DMS 273 (cell line): ENCODE data around the gene ZBTB40.

ENCODE experiments used
- DNase-seq: peaks from one replicate; lab custom pipeline; 2025; ENCODE audit not compliant: unreplicated experiment; lab: John Stamatoyannopoulos, UW

The ZBTB40 gene

DNA sequence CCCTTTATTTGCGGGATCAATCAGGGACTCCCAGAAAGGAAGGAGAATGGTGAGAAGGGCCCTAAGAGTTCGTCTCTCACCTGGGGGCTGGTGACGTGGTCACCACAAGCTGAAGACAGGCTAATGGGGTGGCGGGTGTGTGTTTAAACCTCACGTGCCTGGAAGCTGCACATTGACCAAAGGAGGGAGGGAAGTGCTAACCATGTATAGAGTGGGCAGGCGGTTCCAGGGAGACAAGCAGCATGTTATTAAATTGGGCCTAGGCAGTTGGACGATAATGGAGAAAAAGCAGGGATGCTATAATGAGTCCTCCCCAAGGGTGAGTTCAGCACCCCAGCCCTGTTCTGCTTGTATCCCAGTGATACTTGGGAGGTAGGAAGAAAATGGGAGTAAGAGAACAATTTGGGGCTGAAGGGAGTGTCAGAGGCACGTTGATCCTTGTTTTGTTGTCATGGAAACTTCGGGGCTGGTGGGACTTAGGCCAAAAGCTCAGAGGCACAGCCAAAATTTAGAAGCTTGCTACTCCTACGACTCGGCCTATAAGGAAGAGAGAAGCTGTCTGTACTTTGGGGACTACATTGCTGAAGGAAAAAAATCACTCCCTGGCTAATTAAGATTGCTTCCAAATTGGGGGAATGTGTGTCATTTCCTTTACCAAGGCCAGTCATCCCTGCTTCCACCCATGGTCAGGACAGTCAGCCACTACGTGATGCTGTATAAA lies 78.4 kb downstream of the ZBTB40 start:
- DNase-seq: no peak

DNA sequence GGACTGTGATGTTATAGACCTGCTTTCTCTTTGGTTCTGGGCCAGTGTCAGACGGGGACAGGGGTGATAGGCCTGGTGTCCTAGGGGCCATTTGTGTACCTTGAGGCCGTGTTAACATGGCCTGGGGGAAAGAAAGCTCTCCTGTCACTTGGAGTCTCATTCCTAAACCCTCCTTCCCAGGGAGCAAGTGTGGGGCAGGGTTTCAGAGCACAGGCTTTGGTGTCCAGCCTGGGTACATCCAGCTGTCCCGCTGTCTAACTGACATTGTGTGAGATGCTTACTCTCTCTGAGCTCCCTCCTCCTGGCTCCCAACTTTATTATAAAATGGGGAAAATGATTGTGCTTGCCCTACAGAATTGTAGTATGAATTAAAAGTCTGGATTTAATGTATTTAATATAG lies 79.1 kb downstream of the ZBTB40 start:
- no peak for DNase-seq

DNA sequence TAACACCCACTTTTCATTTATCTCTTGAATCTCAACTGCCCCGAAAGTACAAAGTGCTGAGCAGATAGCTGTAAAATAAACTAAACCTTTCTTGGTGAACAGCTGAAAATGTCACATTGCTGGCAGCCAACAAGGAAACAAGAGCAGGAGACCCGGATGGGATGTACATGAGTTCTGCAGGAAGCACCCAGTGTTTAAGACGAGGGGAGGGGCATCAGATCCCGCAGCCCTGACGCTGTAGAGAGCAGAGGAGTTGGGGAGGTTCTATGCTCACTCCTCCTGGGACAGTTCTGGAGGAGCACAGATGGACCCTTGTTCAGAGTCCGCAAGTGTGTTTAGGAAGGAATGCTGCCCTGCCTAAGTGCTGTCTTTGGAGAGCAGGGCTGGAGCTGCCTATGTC lies 79.6 kb downstream of the ZBTB40 start:
- no peak for DNase-seq

DNA sequence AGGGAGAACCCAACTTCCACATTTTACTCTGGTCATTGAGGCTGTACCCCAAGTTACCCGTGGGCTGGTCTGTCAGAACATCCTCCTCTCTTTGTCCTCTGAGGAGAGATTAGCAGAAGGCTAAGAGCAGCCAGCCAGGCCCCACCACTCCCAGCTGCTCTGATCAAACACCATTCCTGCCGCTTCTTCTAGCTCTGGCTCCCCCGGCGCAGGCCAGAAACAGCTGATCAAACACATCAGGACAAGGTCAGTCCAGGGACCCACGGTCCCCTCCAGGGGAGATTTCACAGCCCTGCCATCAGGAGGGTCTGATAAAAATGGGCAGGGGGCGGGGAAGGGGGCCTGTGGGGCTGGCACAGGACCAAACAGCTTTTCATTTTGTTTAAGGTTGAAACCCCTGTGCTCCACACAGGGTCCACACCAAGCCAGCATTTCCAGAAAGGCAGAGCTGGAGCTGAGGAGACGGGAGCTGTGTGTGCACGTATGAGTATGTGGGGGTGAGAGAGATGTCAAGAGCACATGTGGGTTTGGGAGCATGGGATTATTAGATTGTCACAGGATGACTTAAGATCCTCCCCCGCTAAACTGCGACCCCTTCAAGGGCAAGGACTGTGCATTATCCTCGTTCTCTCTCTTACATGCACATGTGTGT lies 81.7 kb downstream of the ZBTB40 start:
- DNase-seq: no peak

DNA sequence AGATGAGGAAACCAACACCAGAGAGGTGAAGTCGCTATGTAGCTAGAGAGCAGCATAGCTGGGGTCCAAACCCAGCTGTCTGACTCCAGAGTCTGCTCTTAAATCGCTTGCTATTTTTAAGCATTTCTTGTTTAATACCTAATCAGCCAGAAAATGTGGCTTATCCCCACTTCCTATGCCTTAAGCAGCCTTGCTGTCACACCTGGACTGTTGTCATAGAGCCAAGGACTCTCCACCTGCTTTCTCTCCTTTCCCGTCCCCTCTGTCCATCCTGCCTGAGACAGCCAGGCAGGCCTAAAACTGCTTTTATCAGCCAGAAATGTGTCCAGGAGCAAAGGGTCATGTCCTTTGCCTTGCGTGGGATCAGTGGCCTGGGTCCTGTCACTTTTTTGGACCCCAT lies 83.3 kb downstream of the ZBTB40 start:
- DNase-seq: no peak

DNA sequence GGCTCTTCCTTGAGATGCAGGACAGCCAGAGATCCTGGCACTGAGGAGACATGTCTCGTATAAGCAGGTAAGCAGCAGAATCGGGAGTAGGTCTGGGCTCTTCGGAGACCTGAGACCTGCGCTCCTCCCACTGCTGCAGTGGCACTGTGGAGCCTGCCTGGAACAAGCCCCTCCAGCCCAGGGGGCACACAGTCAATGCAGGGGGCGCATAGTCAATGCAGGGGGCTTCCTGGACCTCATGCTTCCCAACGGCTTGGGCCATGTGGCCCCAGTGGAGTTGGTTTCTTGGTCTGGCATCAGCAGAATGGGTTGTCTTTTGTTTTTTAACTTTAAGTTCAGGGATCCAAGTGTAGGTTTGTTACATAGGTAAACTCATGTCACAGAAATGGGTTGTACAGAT lies 83.7 kb downstream of the ZBTB40 start:
- no peak for DNase-seq

DNA sequence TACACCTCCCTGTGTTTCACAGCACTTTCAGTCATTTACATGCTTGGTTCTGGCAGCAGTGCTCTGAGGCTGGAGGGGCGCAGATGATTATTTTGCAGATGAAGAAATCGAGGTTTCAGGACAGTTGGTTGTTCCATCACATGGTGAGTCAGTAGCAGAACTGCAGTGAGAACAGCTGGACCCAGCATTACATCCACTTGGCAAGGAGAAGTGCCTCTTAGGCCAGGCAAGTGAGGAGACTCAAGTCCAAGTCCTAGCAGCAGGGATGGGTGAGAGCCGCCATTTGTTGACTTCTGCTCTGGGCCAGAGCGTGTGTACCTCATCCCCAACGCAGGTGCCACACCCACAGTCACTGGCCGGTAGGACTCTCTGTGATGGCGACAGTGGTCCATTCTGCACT lies 84.9 kb downstream of the ZBTB40 start:
- DNase-seq: no peak

DNA sequence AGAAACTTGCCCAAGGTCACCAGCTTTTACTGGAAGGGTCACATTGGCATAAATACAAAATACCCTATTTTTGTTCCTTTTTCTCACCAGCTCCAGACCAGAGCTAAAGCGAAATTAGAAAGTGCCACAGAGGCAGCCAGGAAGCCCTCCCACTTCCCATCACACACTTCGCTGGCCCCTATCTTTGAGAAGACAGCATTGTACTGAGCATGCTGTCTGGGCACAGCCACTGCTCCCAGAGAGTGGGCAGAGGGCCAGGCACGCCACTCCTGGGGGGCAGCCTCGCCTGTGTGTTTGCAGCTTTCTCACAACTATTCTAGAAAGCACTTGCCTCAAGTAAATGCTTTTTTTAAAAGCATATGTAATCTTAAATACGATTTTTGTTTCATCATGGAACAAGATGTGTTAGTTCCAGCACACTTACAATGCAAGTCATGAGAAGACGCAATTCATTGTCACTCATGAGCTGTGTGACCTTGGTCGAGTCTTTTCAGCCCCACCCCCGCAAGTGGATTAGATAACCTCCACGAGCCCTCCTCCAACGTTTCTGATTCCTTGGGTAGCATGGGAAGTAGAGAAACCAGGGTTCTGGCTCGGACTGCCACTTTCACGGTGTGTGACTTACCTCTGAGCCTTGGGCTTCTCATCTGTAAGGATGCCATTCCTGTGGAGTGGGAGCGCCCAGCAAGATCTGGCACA lies 85.9 kb downstream of the ZBTB40 start:
- DNase-seq: no peak

DNA sequence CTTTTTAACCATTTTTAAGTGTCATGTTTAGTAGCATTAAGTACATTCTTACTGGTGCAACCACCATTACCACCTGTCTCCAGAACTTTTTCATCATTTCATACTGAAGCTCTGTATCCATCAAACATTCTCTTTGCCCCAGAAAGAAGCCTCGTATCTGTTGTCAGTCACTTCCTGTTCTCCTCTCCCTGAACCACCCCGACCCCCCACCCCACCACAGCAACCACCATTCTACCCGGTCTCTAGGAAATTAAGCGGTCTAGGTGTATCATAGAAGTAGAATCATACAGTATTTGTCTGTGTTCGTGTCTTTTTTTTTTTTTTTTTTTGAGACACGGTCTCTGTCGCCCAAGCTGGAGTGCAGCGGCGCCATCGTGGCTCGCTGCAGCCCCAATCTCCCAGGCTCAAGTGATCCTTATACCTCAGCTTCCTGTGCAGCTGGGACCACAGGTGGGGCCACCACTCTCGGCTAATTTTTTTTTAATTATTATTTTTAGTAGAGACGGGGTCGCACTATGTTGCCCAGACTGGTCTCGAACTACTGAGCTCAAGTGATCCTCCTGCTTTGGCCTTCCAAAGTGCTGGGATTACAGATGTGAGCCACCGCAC lies 88.0 kb downstream of the ZBTB40 start:
- DNase-seq: no peak

DNA sequence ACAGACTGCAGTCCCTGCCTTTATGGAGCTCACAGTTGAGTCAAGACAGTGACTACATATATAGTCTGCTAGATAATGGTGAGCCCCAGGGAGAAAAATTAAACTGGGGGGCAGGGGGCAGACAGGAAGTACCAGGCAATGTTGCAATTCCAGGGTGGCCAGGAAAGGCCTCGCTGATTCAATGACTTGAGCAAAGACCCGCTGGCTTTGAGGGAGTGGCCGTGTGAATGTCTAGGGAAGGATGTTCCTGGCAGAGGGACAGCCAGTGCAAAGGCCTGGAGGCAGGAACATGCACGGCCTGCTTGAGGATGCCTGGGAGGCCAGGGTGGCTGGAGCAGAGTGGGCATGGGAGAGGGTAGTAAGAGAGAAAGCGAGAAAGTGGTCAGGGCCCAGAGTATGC lies 88.7 kb downstream of the ZBTB40 start:
- DNase-seq: no peak

DNA sequence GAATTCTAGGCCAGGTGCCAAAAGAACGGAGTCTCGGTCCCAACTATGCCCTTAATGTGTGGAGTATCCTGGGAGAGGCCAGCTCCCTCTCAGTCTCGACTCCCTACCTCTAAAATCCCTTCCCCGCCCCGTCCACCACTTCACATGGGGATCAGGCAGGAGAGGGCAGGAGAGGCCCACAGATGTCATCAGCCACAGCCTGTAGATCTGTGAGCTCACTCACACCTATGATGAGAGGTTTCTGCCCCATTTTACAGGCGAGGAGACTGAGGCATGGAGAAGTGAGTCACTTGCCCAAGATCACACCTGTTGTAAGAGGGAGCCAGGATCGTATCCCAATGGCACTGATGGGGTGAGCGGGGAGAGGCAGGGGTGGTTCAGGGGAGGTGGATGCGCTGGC lies 91.2 kb downstream of the ZBTB40 start:
- DNase-seq: no peak

DNA sequence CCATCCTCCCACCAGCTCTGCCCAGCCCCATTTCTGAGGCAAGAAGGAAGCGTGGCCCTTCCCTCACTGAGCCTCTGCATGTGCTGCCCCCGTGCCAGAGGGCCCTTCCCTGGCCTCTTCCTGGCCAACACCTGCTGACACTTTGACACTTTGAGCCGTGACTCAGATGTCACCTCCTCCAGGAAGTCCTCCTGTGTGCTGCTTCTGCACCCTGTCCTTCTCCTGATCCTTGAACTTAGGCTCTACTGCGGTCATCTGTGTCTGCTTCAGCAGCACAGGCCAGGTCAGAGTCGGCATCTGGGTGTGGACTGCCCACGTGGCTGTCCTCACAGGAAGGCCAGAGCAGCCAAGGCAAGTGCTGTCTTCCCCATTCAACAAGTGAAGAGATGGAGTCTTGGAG lies 92.0 kb downstream of the ZBTB40 start:
- no peak for DNase-seq

DNA sequence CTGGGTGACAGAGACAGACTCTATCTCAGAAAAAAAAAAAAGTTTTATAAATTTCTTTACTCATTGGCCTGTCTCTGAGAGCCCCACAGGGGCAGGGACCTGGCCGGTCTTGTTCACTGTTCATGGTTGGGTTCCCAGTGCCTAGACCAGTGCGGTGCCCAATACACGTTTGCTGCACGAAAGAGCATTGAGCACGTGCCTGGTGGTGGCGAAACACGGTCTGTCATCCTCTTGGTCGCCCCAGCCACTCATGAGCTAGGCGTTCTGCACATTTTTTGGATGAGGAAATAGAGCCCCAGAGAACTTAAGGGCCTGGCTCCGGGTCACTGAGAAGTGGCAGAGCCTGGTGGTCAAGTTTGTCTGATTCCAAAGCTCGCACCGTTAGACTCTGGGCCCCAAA lies 93.0 kb downstream of the ZBTB40 start:
- DNase-seq: no peak

DNA sequence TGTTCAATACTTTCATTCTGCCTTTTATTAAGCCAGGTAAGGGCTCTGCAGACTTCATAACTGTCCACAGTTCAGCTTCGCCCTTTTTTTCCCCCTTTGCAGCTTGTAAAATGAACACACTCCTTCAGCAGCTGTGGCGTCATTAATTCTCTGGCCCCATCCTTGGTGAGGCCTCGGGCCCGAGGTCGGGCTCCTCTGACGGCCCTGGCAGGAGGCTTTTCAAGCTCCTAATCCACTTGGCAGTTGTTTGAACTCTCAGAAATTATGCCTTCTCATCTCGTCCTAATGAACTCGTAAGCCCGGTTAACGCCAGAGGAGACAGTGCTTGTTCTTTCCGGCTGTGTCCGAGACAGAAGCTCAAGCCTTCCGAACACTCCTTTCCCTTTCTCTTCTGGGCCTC lies 93.5 kb downstream of the ZBTB40 start:
- no peak for DNase-seq

DNA sequence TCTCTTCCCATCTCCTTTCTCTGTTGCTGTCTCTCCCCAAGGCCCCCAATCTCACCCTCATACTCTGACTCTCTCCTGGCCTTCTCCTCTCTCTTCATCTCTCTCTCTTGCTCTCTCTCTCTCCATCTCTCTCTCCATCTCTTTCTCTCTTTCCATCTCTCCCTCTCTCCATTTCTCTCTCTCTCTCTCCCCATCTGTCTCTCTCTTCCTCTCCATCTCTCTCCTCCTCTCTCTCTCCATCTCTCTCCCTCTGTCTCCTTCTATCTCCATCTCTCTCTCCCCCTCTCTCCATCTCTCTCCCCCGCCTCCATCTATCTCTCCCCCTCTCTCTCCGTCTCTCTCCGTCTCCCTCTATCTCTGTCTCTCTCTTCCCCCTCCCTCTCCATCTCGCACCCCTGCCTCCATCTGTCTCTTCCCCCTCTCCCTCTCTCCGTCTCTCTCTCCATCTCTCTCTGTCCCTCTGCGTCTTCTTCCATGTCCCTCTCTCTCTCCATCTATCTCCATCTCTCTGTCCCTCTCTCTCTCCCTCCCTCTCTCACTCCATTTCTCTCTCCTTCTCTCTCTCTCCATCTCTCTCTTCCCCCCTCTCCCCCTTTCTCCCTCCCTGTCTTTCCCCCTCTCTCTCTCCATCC lies 95.7 kb downstream of the ZBTB40 start:
- no peak for DNase-seq

DNA sequence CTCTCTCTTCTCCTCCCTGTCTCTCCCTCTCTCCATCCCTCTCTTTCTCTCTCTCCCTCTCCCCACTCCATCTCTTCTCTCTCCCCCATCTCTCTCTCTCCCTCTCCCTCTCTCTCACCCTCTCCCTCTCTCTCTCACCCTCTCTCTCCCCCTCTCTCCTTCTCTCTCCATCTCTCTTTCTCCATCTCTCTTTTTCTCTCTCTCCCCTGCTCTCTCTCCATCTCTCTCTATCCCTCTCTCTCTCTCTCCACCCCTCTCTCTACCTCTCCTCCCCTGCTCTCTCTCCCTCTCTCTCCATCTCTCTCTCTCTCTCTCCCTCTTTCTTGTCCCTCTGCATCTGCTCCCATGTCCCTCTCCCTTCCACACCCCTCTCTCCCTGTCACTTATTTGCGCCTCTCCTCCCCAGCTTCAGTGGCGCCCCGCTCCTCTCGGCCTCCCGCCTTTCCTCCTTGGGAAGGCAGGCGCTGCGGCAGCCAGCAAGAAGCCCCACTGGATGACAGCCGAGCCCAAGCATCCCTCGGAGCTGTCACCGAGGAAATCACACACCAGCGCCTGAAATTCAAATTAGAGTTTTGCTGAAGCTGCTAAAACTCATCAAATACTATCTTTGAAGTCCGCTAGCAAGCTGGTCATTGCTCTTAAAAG lies 96.3 kb downstream of the ZBTB40 start:
- no peak for DNase-seq

DNA sequence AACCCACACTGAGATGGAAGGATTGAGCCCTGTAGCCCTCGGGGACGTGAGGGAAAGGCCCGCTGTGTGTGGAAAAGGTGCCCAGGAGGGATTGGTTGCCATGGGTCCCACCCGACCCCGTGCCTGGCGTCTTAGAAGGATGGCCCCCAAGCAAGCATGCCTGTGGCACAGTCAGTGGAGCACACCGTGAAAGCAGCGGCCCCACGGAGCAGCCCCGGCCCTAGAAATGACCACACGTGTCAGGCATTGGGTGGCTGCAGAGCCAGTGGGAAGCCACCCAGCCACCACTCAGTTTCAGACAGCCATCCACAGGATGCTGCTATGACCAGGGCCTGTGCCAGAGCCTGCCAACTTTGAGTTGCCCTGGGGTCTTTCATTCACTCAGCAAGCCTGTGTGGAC lies 98.4 kb downstream of the ZBTB40 start:
- no peak for DNase-seq

DNA sequence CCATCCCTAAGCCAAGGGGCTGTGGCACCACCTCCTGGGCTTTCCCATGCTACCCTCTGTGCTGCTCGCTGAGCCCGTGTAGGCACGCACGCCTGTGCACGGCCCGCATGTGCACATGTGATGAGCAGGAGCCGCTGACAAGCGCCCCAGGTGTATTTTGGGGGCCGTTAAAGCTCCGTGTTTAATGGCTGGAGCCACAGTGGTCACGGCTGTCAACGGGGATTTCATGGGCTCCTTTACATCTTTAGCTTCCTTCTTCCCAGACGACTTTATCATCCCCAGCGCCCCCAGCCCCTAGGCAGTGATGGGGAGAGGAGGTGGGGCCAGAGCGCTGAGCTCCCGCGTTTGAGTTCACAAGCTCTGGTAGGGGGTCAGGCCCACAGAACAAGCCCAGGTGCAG lies 99.9 kb downstream of the ZBTB40 start:
- no peak for DNase-seq

DNA sequence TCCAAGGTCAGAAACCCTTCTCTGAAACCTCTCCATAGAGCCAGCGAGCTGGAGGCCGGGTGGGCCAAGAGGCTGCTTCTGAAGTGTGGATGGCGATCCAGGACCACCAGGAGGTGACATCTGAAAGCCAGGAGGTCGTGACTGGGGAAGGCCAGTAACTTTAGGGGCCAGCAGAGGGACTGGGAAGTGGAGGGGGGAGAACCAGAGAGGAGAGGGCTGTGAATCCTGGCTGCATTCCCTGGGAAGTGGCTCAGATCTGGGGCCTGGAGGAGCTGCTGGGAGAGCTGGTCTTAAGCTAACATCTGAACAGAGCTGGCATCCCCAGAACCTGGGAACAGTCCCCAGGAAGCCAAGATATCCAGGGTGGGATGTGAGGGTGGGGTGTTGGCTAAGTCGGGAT lies 100.4 kb downstream of the ZBTB40 start:
- no peak for DNase-seq

DNA sequence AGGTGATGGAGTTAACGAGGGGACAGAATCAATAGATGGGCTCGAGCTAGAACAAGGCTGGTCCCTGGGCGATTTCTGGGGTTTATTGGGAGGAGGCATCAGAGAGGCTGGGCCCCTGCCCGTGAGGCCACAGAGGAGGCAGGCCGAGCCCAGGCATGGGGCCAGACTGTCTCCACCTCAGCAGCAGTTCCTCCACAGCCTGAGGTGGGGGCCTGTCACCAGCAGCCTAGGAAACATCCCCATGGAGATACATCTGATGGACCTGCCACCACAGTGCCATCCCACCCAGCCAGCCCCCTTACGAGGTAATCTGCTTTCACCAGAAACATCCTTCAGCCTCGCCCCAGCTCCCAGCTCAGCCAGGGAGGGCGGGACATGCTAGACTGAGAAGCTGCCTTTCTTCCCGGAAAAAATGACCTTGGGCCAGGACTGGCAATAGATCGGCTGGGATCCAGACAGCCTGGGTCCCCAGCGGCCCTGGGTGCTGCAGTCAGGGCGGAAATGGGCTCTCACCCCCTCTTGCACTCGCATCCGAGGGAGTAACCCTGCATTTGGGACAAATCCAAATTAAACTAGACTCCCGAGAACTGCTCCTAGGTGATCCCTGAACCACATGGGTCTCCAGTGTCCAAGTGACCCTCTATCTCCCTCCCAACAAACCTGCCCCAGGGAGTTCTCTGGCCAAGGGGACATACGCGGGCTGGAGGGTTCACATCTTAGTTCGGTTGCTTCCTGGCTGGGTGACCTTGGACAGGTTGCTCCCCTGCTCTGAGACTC lies 101.6 kb downstream of the ZBTB40 start:
- no peak for DNase-seq
